NCI-H2107 treated with DMSO at 0.1 percent for 48 hours (cell line): Measurements from ENCODE around the gene USP34.
A peak's percentile ranks its signal among the peaks of the same experiment; 100 is the strongest.
"Not testable (repeated sequence)": the region's sequence is repeated elsewhere in the genome, so short reads cannot be mapped to it uniquely, and the experiment has no call there.

Experiments
- DNase-seq: peaks from one replicate; lab custom pipeline; 2025; ENCODE audit not compliant: unreplicated experiment; lab: John Stamatoyannopoulos, UW

USP34 gene

GRCh38 chr2:61165946-61166345, 304.9 kb downstream of the USP34 start:
- DNase-seq = no peak

DNA sequence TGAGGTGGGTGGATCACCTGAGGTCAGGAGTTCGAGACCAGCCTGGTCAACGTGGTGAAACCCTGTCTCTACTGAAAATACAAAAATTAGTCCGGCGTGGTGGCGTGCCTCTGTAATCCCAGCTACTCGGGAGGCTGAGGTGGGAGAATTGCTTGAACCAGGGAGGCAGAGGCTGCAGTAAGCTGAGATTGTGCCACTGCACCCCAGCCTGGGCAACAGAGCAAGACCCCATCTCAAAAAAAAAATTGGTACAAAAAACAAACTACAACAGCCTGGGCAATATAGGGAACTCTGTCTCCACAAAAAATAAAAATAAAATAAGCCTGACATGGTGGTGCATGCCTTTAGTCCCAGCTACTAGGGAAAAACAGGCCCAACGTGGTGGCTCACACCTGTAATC, 305.8 kb downstream of the USP34 start:
- DNase-seq = not testable (repeated sequence)

DNA sequence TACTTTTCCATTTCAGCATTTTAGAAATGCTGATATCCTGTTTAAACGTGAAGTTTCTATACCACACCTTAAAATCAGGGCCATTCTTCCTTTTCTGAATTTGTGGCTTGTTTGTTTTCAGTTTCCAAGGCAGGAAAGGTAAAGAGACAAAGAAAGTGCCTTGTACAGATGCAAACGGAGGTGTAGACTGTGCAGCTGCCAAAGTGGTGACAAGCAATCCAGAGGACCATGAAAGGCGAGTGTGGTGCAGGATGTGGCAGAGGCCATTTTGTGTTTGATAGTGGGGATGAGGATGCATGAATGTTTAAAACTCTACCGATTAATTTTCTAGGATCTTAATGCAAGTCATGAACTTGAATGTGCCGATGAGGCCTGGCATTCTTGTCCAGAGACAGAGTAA, 308.2 kb downstream of the USP34 start:
- DNase-seq = no peak

- DNase-seq = no peak
These were observed 309.0 kb downstream of the USP34 start, which contains the start of gene C2orf74 for GRCh38 chr2:61161888-61162287. C2orf74 (plus strand) TSS chr2:61162188; CDS start chr2:61162515, 327 bp downstream.

DNA sequence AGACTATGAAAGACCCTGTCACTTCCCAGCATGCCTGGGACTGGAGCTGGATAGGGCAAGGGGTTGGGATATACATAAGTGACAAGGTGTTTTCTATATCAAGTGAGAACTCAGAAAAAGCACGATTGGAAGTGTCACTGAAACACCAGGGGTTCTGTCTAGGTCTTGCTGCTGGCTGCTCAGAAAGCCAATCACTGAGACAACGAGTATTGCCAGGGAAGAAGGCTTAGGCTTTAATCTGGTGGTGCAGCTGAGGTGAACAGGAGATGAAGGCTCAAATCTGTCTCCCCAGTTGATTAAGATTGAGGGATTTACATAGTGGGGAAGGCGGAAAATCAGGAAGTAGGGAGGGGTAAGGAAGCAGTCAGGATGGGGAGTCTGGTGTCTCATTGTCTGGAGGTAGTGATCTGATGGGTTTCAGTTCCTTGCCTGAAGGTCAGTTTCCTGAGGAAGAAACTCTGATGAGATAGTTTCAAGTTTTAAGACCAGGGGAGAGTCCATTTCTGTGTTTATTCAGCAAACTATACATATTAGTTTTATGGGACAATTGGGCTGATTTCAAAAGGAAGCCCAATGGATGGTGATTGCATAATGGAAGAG, 312.4 kb downstream of the USP34 start:
- no peak for DNase-seq

DNA sequence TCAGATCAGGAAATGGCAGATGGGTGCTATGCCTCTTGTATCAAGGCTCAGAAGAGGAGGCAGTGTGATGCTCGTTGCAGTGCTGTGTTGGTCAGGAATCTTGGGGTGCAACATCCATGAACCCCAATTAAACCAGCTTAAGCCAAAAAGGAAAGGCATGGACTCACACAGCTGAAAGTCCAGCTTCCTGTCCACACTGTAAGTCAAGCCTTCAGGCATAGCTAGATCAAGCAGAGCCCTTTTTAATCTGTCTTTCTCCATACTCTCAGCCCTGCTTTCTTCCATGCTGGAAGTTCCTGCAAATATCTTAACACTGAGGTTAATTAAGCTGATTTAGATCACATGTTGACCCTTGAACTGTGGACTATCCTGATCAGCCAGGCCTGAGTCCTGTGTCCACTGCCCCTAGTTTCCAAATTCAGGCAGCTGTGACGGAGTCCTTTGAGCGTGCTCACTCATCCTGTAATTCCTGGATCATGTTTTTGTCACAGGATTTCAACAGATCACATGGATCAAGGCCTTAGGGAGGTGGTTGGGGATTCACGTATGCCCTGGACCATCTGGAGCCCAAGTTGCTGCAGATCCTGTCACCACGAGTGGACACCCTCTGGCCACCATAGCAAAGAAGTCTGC, 313.4 kb downstream of the USP34 start:
- DNase-seq = no peak

- DNase-seq = no peak
These were observed 319.5 kb downstream of the USP34 start for GRCh38 chr2:61151436-61151835.

DNA sequence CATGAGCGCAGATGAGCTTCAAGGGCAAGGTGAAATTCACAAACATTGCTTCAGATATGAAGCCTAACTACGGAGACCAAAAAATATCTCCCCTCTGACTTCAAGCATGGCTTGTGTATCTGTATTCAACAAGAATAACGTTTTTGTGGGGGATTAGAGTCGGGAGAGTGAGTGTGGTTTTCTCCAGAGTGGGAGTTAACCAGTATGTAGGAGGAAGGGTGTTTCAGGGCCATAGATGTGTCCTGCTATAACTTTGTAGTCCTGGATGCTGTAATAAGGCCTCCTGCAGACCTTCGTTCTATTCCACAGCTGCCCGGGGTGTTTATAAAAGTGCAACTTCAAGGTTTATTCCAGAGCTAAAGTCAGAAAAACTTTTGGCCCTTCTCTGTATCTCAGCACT, 321.8 kb downstream of the USP34 start:
- no peak for DNase-seq

DNA sequence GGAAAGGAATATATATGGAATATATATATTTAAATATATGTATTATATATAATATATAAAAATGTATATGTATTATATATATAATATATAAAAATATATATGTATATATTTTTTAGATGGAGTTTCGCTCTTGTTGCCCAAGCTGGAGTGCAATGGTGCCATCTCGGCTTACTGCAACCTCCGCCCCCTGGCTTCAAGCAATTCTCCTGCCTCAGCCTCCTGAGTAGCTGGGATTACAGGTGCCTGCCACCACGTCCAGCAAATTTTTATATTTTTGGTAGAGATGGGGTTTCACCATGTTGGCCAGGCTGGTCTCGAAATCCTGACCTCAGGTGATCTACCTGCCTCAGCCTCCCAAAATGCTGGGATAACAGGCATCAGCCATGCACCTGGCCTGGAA, 322.8 kb downstream of the USP34 start:
- DNase-seq = not testable (repeated sequence)

DNA sequence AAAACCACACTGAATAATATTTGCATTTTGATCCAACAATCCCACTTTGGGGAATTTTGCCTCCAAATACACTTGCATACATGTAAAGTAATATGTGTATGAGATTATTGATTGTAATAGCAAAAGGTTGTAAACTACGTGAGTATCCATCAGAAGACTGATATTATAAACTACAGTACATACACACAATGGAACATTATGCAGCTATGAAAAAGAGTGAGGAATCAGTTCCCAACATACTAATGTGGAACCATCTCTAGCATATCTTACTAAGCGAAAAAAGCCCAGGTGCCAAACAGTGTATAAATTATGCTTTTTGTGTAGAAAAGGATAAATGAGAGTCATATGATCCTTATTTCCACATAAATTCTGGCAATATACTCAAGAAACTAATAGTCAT, 324.9 kb downstream of the USP34 start:
- DNase-seq = no peak

GRCh38 chr2:61144697-61145268, 326.1 kb downstream of the USP34 start:
- peak; percentile 96 for DNase-seq

GRCh38 chr2:61141151-61141550, 329.7 kb downstream of the USP34 start:
- no peak for DNase-seq

GRCh38 chr2:61138859-61139258, 332.0 kb downstream of the USP34 start:
- no peak for DNase-seq
